Neural crest cell (in vitro differentiated cells): ENCODE results near the gene MDN1. TPM values are rescaled to one million over a fixed set of nuclear protein-coding genes. Genes with fewer than 3 reads are reported as not detected.
A peak's percentile ranks its signal among the peaks of the same experiment; 100 is the strongest.

ENCODE experiments used
- DNase-seq: peaks from one replicate; pipeline ENCODE4 v3.0.0; 2021; ENCODE audit warnings: low read depth, mixed read lengths, low spot score
- H3K27ac Mint-ChIP-seq: one replicate; pipeline ENCODE4 v1.8.0; 2021; ENCODE audit warnings: mild to moderate bottlenecking, mixed read lengths; ENCODE audit not compliant: unreplicated experiment
- H3K27me3 Mint-ChIP-seq: 2 replicates; pipeline ENCODE4 v1.8.0; 2021; ENCODE audit warnings: low read depth, mild to moderate bottlenecking, mixed read lengths
- H3K36me3 Mint-ChIP-seq: 2 replicates; pipeline ENCODE4 v1.8.0; 2021; ENCODE audit warnings: low read depth, mild to moderate bottlenecking, mixed read lengths
- H3K4me1 Mint-ChIP-seq: 2 replicates; pipeline ENCODE4 v1.8.0; 2021; ENCODE audit warnings: mixed read lengths
- H3K4me3 Mint-ChIP-seq: one replicate; pipeline ENCODE4 v1.8.0; 2021; ENCODE audit warnings: mild to moderate bottlenecking, mixed read lengths
- H3K9me3 Mint-ChIP-seq: 2 replicates; pipeline ENCODE4 v1.8.0; 2021; ENCODE audit warnings: mixed read lengths
- total RNA-seq: library from RNA; stranded (reverse); gene quantifications from 2 replicates; pipeline ENCODE4 v1.2.1, GENCODE V29; 2021
- TF ChIP-seq, protein P1 (sequence below): fragments of 200-600 bp; sonication (generic); conservative IDR thresholded peaks from 2 replicates; pipeline ENCODE4 v1.5.0; 2021; ENCODE audit warnings: antibody characterized with exemption, mild to moderate bottlenecking

MDN1 gene
- total RNA-seq, 1 donor from 2014 or later = 49.0 TPM

GRCh38 chr6:89702349-89702748 lies 117.2 kb downstream of the MDN1 start:
- DNase-seq = no peak
- no peaks in the 10 kb centered on the region for H3K4me1 Mint-ChIP-seq
- H3K4me3 Mint-ChIP-seq = no peak overlapping the region
- H3K9me3 Mint-ChIP-seq = no peaks in the 10 kb centered on the region
- no peaks in the 10 kb centered on the region for H3K27me3 Mint-ChIP-seq
- H3K27ac Mint-ChIP-seq = no peak overlapping the region
- TF ChIP-seq, protein P1, sequence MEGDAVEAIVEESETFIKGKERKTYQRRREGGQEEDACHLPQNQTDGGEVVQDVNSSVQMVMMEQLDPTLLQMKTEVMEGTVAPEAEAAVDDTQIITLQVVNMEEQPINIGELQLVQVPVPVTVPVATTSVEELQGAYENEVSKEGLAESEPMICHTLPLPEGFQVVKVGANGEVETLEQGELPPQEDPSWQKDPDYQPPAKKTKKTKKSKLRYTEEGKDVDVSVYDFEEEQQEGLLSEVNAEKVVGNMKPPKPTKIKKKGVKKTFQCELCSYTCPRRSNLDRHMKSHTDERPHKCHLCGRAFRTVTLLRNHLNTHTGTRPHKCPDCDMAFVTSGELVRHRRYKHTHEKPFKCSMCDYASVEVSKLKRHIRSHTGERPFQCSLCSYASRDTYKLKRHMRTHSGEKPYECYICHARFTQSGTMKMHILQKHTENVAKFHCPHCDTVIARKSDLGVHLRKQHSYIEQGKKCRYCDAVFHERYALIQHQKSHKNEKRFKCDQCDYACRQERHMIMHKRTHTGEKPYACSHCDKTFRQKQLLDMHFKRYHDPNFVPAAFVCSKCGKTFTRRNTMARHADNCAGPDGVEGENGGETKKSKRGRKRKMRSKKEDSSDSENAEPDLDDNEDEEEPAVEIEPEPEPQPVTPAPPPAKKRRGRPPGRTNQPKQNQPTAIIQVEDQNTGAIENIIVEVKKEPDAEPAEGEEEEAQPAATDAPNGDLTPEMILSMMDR = no peak
- peaks cover 10% of the 10 kb centered on the region for H3K36me3 Mint-ChIP-seq

DNA sequence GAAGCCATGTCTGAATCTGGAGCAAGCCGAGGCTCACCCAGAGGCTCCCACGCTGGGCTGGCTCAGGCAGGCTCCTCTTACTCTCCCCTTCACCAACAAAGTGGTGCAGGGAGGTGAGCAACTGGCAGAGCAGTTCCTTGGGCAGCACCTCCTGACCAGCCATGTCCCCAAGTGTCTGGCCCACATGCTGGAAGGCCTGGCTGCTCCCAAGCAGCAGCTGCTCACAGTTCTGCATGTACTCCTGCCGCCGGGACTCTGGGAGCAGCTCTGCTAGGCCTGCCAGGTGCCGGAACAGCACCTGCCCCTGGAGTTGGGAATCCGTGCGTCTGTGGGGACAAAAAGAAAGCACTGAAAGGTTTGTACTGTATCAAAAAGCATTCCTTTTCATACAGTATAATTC lies 123.9 kb downstream of the MDN1 start:
- TF ChIP-seq, protein P1 = no peak
- Mint-ChIP-seq H3K27me3 (no peaks in the 10 kb centered on the region), H3K4me1 (peaks cover 1% of the 10 kb centered on the region), H3K9me3 (no peaks in the 10 kb centered on the region), H3K27ac (peak overlapping the region; percentile 62), H3K4me3 (no peak overlapping the region), H3K36me3 (peaks cover 4% of the 10 kb centered on the region)
- DNase-seq = no peak

GRCh38 chr6:89694428-89694827 lies 125.2 kb downstream of the MDN1 start:
- Mint-ChIP-seq H3K9me3 (no peaks in the 10 kb centered on the region), H3K27ac (no peak overlapping the region), H3K4me1 (peaks cover 13% of the 10 kb centered on the region), H3K36me3 (peaks cover 4% of the 10 kb centered on the region), H3K4me3 (no peak overlapping the region), H3K27me3 (no peaks in the 10 kb centered on the region)
- TF ChIP-seq, protein P1 = no peak
- DNase-seq = no peak

DNA sequence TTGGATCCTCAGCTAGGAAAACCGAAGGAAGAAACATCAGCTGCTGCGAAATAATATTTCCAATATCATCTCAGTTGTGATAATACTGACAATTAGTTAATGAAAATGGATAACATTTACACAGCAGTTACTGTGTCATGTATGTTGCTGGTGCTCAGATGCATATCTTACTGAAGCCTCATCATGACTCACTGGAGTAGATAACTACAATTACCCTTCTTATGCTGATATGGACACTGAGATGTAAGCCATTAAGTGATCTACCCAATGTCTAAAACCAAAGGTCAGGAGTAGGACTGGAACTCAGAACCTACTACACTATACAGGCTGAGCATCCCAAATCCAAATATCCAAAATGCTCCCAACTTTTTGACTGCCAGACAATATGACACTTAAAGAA lies 126.4 kb downstream of the MDN1 start:
- no peak overlapping the region for H3K4me3 Mint-ChIP-seq
- TF ChIP-seq, protein P1 = no peak
- no peaks in the 10 kb centered on the region for H3K27me3 Mint-ChIP-seq
- no peak for DNase-seq
- no peaks in the 10 kb centered on the region for H3K9me3 Mint-ChIP-seq
- no peak overlapping the region for H3K27ac Mint-ChIP-seq
- peaks cover 14% of the 10 kb centered on the region for H3K4me1 Mint-ChIP-seq
- H3K36me3 Mint-ChIP-seq = peaks cover 4% of the 10 kb centered on the region

DNA sequence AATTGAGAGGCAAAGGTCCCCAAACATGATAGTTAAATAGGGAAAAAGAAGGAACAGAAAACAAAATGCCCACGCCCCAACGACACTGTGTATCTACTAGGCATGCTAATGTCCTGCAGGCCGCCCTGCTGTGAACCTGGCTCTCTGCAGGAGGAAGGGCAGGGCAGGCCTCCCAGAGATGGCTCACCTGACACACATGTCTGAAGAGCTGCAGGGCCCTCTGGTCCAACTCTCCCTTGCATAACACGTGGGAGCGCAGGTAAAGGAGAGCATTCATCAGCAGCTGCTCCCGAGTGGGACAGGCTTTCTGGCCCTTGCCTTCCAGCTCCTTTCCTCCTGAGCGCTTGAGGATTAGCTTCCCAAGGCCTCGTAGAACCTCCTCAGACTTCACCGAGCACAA lies 127.3 kb downstream of the MDN1 start:
- peaks cover 14% of the 10 kb centered on the region for H3K4me1 Mint-ChIP-seq
- no peak for DNase-seq
- no peaks in the 10 kb centered on the region for H3K9me3 Mint-ChIP-seq
- no peaks in the 10 kb centered on the region for H3K27me3 Mint-ChIP-seq
- H3K4me3 Mint-ChIP-seq = no peak overlapping the region
- TF ChIP-seq, protein P1 = no peak
- peaks cover 6% of the 10 kb centered on the region for H3K36me3 Mint-ChIP-seq
- no peak overlapping the region for H3K27ac Mint-ChIP-seq

- peak overlapping the region; percentile 71 for H3K27ac Mint-ChIP-seq
- no peak overlapping the region for H3K4me3 Mint-ChIP-seq
- H3K27me3 Mint-ChIP-seq = no peaks in the 10 kb centered on the region
- DNase-seq = no peak
- H3K4me1 Mint-ChIP-seq = peaks cover 14% of the 10 kb centered on the region
- peaks cover 7% of the 10 kb centered on the region for H3K36me3 Mint-ChIP-seq
- no peaks in the 10 kb centered on the region for H3K9me3 Mint-ChIP-seq
- TF ChIP-seq, protein P1 = no peak
Observed at GRCh38 chr6:89690944-89691324, 128.7 kb downstream of the MDN1 start.
